Activated CD4-positive, alpha-beta T cell treated with anti-CD3 and anti-CD28 coated beads, Interleukin-2, amount 10 ng/mL, durations not matched to agents 24 days and 14 days (primary cell): ENCODE data around the gene PEX1. TPM values are rescaled to one million over a fixed set of nuclear protein-coding genes. Genes with fewer than 3 reads are reported as not detected.

Experiments
- total RNA-seq: library from RNA; stranded (reverse); gene quantifications from 2 replicates; pipeline ENCODE4 v1.2.3, GENCODE V29; 2022

The PEX1 gene
- total RNA-seq, 1 donor from 2014 or later, result 14.4 TPM

Other genes starting within 250 kb of the PEX1 start
- gene GATAD1, start 81.0 kb downstream of the PEX1 start, total RNA-seq, result 21.4 and 22.1 TPM in 2 replicates
- gene ERVW-1, start 50.6 kb downstream of the PEX1 start, total RNA-seq, result not detected in 2 replicates
- 14.4 and 17.3 TPM in 2 replicates for gene RBM48, start 275 bp upstream of the PEX1 start, total RNA-seq
- gene FAM133B, start 61.9 kb upstream of the PEX1 start, total RNA-seq, result 35.5 and 39.8 TPM in 2 replicates